ENCODE data around the gene SEPHS2. TPM values are rescaled to one million over a fixed set of nuclear protein-coding genes. Genes with fewer than 3 reads are reported as not detected.

SEPHS2 gene
- total and polyA plus RNA-seq, 2 of the 8 experiments (the other 6 are each of a cell fraction or from before 2014, with no cell fraction given) = 28.2 to 61.8 TPM

DNA sequence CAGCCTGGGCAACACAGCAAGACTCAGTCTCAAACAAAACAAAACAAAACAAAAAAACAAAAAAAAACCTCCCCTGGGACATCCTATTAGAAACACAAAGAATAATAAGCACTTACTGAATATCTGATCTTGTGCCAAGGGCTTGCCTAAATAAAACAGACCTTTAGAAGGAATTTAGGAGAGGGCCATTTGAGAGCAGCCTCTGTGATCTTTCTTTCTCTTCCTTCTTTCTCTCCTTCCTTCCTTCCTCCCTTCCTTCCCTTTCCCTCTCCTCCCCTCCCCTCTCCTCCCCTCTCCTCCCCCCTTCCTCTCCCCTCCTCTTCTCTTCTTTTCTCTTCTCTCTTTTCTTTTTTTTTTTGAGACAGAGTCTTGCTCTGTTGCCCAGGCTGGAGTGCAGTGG is 39.2 kb upstream of the SEPHS2 start (continued):
- TF ChIP-seq, protein P1, sequence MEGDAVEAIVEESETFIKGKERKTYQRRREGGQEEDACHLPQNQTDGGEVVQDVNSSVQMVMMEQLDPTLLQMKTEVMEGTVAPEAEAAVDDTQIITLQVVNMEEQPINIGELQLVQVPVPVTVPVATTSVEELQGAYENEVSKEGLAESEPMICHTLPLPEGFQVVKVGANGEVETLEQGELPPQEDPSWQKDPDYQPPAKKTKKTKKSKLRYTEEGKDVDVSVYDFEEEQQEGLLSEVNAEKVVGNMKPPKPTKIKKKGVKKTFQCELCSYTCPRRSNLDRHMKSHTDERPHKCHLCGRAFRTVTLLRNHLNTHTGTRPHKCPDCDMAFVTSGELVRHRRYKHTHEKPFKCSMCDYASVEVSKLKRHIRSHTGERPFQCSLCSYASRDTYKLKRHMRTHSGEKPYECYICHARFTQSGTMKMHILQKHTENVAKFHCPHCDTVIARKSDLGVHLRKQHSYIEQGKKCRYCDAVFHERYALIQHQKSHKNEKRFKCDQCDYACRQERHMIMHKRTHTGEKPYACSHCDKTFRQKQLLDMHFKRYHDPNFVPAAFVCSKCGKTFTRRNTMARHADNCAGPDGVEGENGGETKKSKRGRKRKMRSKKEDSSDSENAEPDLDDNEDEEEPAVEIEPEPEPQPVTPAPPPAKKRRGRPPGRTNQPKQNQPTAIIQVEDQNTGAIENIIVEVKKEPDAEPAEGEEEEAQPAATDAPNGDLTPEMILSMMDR (IDR thresholded peaks at IDR 0.05; ENCODE audit: control extremely low read depth in 1 of 3, insufficient read depth in 1 of 3, low read depth in 1 of 3, low read length in 3 of 3) = no peak
- no peak for TF ChIP-seq RNF2 (IDR thresholded peaks at IDR 0.05; ENCODE audit: borderline replicate concordance, low read depth, low read length, missing control alignments, poor library complexity, severe bottlenecking)
- no peak for TF ChIP-seq NRF1 (IDR thresholded peaks at IDR 0.05; ENCODE audit: low read depth, low read length)
- TF ChIP-seq SP2 (IDR thresholded peaks at IDR 0.05; ENCODE audit: low read length) = no peak
- TF ChIP-seq KDM5A (IDR thresholded peaks at IDR 0.05; ENCODE audit: low read length) = no peak
- TF ChIP-seq TEAD4 (IDR thresholded peaks at IDR 0.05; ENCODE audit: low read depth, low read length) = no peak
